Mesenchymal stem cell (in vitro differentiated cells and primary cell): ENCODE results near the gene FZD10.

Experiments
- DNase-seq: peaks from one replicate; pipeline ENCODE4 v3.0.0-alpha.2; 2013
- H2AFZ ChIP-seq: one replicate; pipeline ENCODE4 v1.6.1; 2013; ENCODE audit warnings: low read depth, mild to moderate bottlenecking, control low read depth, inconsistent platforms, low read length, moderate library complexity
- H2AK5ac ChIP-seq: 2 replicates; pipeline ENCODE4 v1.6.1; 2013; ENCODE audit warnings: low read length, moderate library complexity, mild to moderate bottlenecking, inconsistent platforms; ENCODE audit not compliant: severe bottlenecking
- H2BK120ac ChIP-seq: one replicate; pipeline ENCODE4 v1.6.1; 2013; ENCODE audit warnings: low read depth, mild to moderate bottlenecking, inconsistent platforms, low read length, moderate library complexity
- H2BK12ac ChIP-seq, 2 experiments: one replicate each; pipeline ENCODE4 v1.6.1; 2013; ENCODE audit warnings: inconsistent platforms in 2 of 2, low read length in 2 of 2, mild to moderate bottlenecking in 2 of 2, moderate library complexity in 2 of 2, control low read depth in 1 of 2
- H2BK15ac ChIP-seq: one replicate; pipeline ENCODE4 v1.6.1; 2013; ENCODE audit warnings: mild to moderate bottlenecking, low read depth, inconsistent platforms; ENCODE audit not compliant: poor library complexity, severe bottlenecking
- H2BK5ac ChIP-seq: 2 replicates; pipeline ENCODE4 v1.6.1; 2013; ENCODE audit warnings: low read depth, mild to moderate bottlenecking, low read length, control low read depth, inconsistent platforms; ENCODE audit not compliant: poor library complexity, severe bottlenecking
- H3K14ac ChIP-seq, 2 experiments: one replicate each; pipeline ENCODE4 v1.6.1; 2013; ENCODE audit warnings: inconsistent platforms in 2 of 2, low read length in 2 of 2, control low read depth in 1 of 2, mild to moderate bottlenecking in 1 of 2, moderate library complexity in 1 of 2
- H3K18ac ChIP-seq, 2 experiments: one replicate each; pipeline ENCODE4 v1.6.1; 2013; ENCODE audit warnings: inconsistent platforms in 2 of 2, low read length in 2 of 2, control low read depth in 1 of 2, low read depth in 1 of 2, mild to moderate bottlenecking in 1 of 2
- H3K23ac ChIP-seq, 2 experiments: one replicate each; pipeline ENCODE4 v1.6.1; 2013; ENCODE audit warnings: inconsistent platforms in 2 of 2, low read length in 2 of 2, mild to moderate bottlenecking in 2 of 2, moderate library complexity in 2 of 2, control low read depth in 1 of 2
- H3K27ac ChIP-seq: 2 replicates; pipeline ENCODE4 v1.5.1; 2013; ENCODE audit warnings: mild to moderate bottlenecking, moderate library complexity, low read length, control low read depth, inconsistent platforms; ENCODE audit not compliant: poor library complexity, severe bottlenecking
- H3K27me3 ChIP-seq, 2 experiments: 2 replicates each; pipeline versions ENCODE4 v1.6.1 to v1.7.0; 2013; ENCODE audit warnings: low read length in 2 of 2, mild to moderate bottlenecking in 2 of 2, moderate library complexity in 2 of 2, control low read depth in 1 of 2, inconsistent platforms in 1 of 2; ENCODE audit not compliant: control insufficient read depth in 1 of 2, insufficient read depth in 1 of 2
- H3K36me3 ChIP-seq, 2 experiments: 2 replicates each; pipeline versions ENCODE4 v1.6.1 to v1.7.0; 2013; ENCODE audit warnings: low read length in 2 of 2, control low read depth in 1 of 2, inconsistent platforms in 1 of 2, low read depth in 1 of 2, mild to moderate bottlenecking in 1 of 2; ENCODE audit not compliant: insufficient read depth in 2 of 2, control insufficient read depth in 1 of 2
- H3K4ac ChIP-seq, 2 experiments: one replicate each; pipeline ENCODE4 v1.6.1; 2013; ENCODE audit warnings: inconsistent platforms in 2 of 2, low read length in 2 of 2, mild to moderate bottlenecking in 2 of 2, moderate library complexity in 2 of 2, control low read depth in 1 of 2, low read depth in 1 of 2
- H3K4me1 ChIP-seq: 2 replicates; pipeline ENCODE4 v1.6.1; 2013; ENCODE audit warnings: low read depth, low read length, control low read depth; ENCODE audit not compliant: control insufficient read depth, insufficient read depth
- H3K4me2 ChIP-seq: 2 replicates; pipeline ENCODE4 v1.6.1; 2013; ENCODE audit warnings: low read length, mild to moderate bottlenecking, inconsistent platforms; ENCODE audit not compliant: poor library complexity, severe bottlenecking
- H3K4me3 ChIP-seq, 2 experiments: 2 replicates each; pipeline versions ENCODE4 v1.5.1 to v1.7.0; 2013; ENCODE audit warnings: low read length in 2 of 2, mild to moderate bottlenecking in 2 of 2, control low read depth in 1 of 2, low read depth in 1 of 2; ENCODE audit not compliant: insufficient read depth in 1 of 2
- H3K79me1 ChIP-seq: replicated peaks from 2 replicates; pipeline ENCODE4 v1.6.1; 2013; ENCODE audit warnings: mild to moderate bottlenecking, control low read depth, low read length, inconsistent platforms; ENCODE audit not compliant: poor library complexity, severe bottlenecking
- H3K9ac ChIP-seq: 2 replicates; pipeline ENCODE4 v1.7.0; 2013; ENCODE audit warnings: mild to moderate bottlenecking, low read length, moderate library complexity
- H3K9me3 ChIP-seq: 2 replicates; pipeline ENCODE4 v1.7.0; 2013; ENCODE audit warnings: mild to moderate bottlenecking, low read length; ENCODE audit not compliant: control insufficient read depth
- H4K8ac ChIP-seq: one replicate; pipeline ENCODE4 v1.6.1; 2013; ENCODE audit warnings: inconsistent platforms, mild to moderate bottlenecking, low read length, moderate library complexity
- H4K91ac ChIP-seq: one replicate; pipeline ENCODE4 v1.6.1; 2013; ENCODE audit warnings: mild to moderate bottlenecking, low read length, inconsistent platforms
- WGBS: methylation state at CpG from one replicate; pipeline ENCODE4 v1.1.7; 2013; ENCODE audit warnings: mixed read lengths; 5-methylcytosine and 5-hydroxymethylcytosine counted together

FZD10 gene

GRCh38 chr12:130145731-130146130 lies 16.5 kb upstream of the FZD10 start:
- H4K8ac ChIP-seq: no peak overlapping the region
- WGBS: 69% methylated on average over 11 of the region's 13 CpGs

DNA sequence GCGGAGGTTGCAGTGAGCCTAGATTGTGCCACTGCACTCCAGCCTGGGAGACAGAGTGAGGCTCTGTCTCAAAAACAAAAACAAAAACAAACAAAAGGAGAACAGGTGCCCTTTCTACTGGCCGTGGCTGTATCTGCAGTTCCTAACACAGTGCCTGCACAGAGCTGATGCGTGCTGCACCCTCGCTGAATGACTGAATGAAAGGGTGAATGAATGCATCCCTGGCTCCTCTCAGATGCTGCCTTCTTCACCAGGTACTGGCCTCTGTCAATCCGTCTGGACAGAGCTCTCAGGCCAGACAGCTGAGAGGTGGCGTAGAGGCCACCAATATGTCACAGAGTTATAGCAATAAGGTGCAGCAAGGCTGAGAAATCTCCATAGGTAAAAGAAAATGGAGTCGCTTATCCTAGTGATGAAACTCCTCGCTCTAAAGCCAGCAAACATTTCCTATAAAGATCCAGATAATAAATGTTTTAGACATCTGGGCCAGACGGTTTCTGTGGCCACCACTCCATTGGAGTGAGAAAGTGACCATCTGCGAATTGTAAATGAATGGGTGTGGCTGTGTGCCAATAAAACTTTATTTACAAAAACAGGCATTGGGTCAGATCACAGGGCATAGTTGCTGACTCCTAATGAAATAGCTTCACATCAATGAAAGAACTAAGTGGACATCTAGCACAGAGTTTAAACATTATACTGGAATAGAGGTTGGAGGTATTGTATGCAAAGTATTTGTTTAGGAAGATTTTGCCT lies 15.9 kb upstream of the FZD10 start:
- Histone ChIP-seq H4K91ac (no peak overlapping the region), H4K8ac (no peak overlapping the region), H2BK12ac (no peak overlapping the region), H2AK5ac (no peak overlapping the region), H2BK5ac (no peak overlapping the region), H2BK15ac (no peak overlapping the region), H3K9me3 (no peaks in the 10 kb centered on the region), H3K18ac (no peak overlapping the region), H3K4me2 (no peak overlapping the region), H3K27ac (no peak overlapping the region), H3K4me1 (no peaks in the 10 kb centered on the region), H3K23ac (no peak overlapping the region), H3K27me3 (peaks cover 0 to 62% of the 10 kb centered on the region in 2 experiments), H3K4ac (no peak overlapping the region), H3K9ac (no peak overlapping the region), H3K14ac (no peak overlapping the region), H3K4me3 (no peak overlapping the region), H3K79me1 (no peaks in the 10 kb centered on the region), H3K36me3 (no peaks in the 10 kb centered on the region), H2BK120ac (no peak overlapping the region), H2AFZ (no peak overlapping the region)
- DNase-seq: no peak
- WGBS: 78% methylated on average over 10 of the region's 10 CpGs

More at GRCh38 chr12:130145731-130146130, 16.5 kb upstream of the FZD10 start:
- H4K91ac ChIP-seq: no peak overlapping the region
- no peak overlapping the region for H3K18ac ChIP-seq
- H3K14ac ChIP-seq: no peak overlapping the region
- H2AFZ ChIP-seq: no peak overlapping the region
- H3K36me3 ChIP-seq: no peaks in the 10 kb centered on the region
- H3K23ac ChIP-seq: no peak overlapping the region
- no peaks in the 10 kb centered on the region for H3K79me1 ChIP-seq
- H2AK5ac ChIP-seq: no peak overlapping the region
- H3K4me3 ChIP-seq: no peak overlapping the region
- no peak overlapping the region for H3K9ac ChIP-seq
- H2BK12ac ChIP-seq: no peak overlapping the region
- H2BK120ac ChIP-seq: no peak overlapping the region
- no peak overlapping the region for H3K4me2 ChIP-seq
- no peak overlapping the region for H2BK5ac ChIP-seq
- no peak overlapping the region for H3K27ac ChIP-seq
- no peak for DNase-seq
- no peak overlapping the region for H2BK15ac ChIP-seq
- no peaks in the 10 kb centered on the region for H3K9me3 ChIP-seq
- H3K27me3 ChIP-seq: peaks cover 0 to 67% of the 10 kb centered on the region in 2 experiments
- no peaks in the 10 kb centered on the region for H3K4me1 ChIP-seq
- no peak overlapping the region for H3K4ac ChIP-seq

GRCh38 chr12:130147875-130148596 lies 14.2 kb upstream of the FZD10 start:
- Histone ChIP-seq H3K36me3 (no peaks in the 10 kb centered on the region), H3K4me3 (no peak overlapping the region), H4K91ac (no peak overlapping the region), H2AK5ac (no peak overlapping the region), H3K4ac (no peak overlapping the region), H3K9ac (no peak overlapping the region), H2BK120ac (no peak overlapping the region), H2BK15ac (no peak overlapping the region), H3K9me3 (no peaks in the 10 kb centered on the region), H2AFZ (no peak overlapping the region), H3K27ac (no peak overlapping the region), H3K27me3 (peaks cover 0 to 48% of the 10 kb centered on the region in 2 experiments), H3K14ac (no peak overlapping the region), H3K4me1 (no peaks in the 10 kb centered on the region), H3K23ac (no peak overlapping the region), H3K18ac (no peak overlapping the region), H3K79me1 (no peaks in the 10 kb centered on the region), H4K8ac (no peak overlapping the region), H2BK5ac (no peak overlapping the region), H3K4me2 (no peak overlapping the region), H2BK12ac (no peak overlapping the region)
- 73% methylated on average over 8 of the region's 8 CpGs for WGBS
- DNase-seq: no peak

GRCh38 chr12:130151846-130152245 lies 10.4 kb upstream of the FZD10 start:
- H3K27me3 ChIP-seq: peaks cover 2 to 42% of the 10 kb centered on the region in 2 experiments
- H3K14ac ChIP-seq: no peak overlapping the region
- no peak overlapping the region for H3K4ac ChIP-seq
- no peaks in the 10 kb centered on the region for H3K9me3 ChIP-seq
- H4K8ac ChIP-seq: no peak overlapping the region
- H3K23ac ChIP-seq: no peak overlapping the region
- no peak overlapping the region for H3K4me2 ChIP-seq
- DNase-seq: no peak
- H2BK12ac ChIP-seq: no peak overlapping the region
- no peak overlapping the region for H3K4me3 ChIP-seq
- no peaks in the 10 kb centered on the region for H3K36me3 ChIP-seq
- H3K9ac ChIP-seq: no peak overlapping the region
- H3K27ac ChIP-seq: no peak overlapping the region
- H2BK5ac ChIP-seq: no peak overlapping the region
- WGBS: 87% methylated on average over 9 of the region's 9 CpGs
- no peaks in the 10 kb centered on the region for H3K4me1 ChIP-seq
- no peak overlapping the region for H3K18ac ChIP-seq
- no peak overlapping the region for H2AK5ac ChIP-seq
- no peak overlapping the region for H4K91ac ChIP-seq
- H2BK120ac ChIP-seq: no peak overlapping the region
- no peak overlapping the region for H2AFZ ChIP-seq
- no peaks in the 10 kb centered on the region for H3K79me1 ChIP-seq
- H2BK15ac ChIP-seq: no peak overlapping the region
